SW 1271 (cell line): Measurements from ENCODE around the gene PARG.
"Not testable (repeated sequence)": the region's sequence is repeated elsewhere in the genome, so short reads cannot be mapped to it uniquely, and the experiment has no call there.

Experiments used
- DNase-seq, 2 experiments: peaks; one replicate each; lab custom pipeline; 2025; lab: John Stamatoyannopoulos, UW

PARG gene

GRCh38 chr10:49830016-49830415, 111.8 kb downstream of the PARG start:
- no peak for DNase-seq

- no peak for DNase-seq
Measured at GRCh38 chr10:49827297-49827696, 114.5 kb downstream of the PARG start.

- no peak for DNase-seq
Measured at GRCh38 chr10:49819234-49819958, 122.4 kb downstream of the PARG start.

- no peak for DNase-seq
Measured at GRCh38 chr10:49817845-49818244, 124.0 kb downstream of the PARG start.

- DNase-seq, result no peak
Measured at GRCh38 chr10:49803988-49804387, 137.8 kb downstream of the PARG start.

- DNase-seq, result no peak
Measured at GRCh38 chr10:49798275-49798674, 143.6 kb downstream of the PARG start.

GRCh38 chr10:49791100-49791499, 150.7 kb downstream of the PARG start:
- DNase-seq, result no peak

- no peak for DNase-seq
Measured at GRCh38 chr10:49784681-49785080, 157.1 kb downstream of the PARG start.

GRCh38 chr10:49783645-49784044, 158.2 kb downstream of the PARG start:
- no peak for DNase-seq

GRCh38 chr10:49781247-49781646, 160.6 kb downstream of the PARG start:
- DNase-seq, result no peak

- DNase-seq, result no peak
Measured at GRCh38 chr10:49778197-49778596, 163.6 kb downstream of the PARG start.

- no peak for DNase-seq
Measured at GRCh38 chr10:49776851-49777250, 165.0 kb downstream of the PARG start.

GRCh38 chr10:49775014-49775413, 166.8 kb downstream of the PARG start:
- no peak for DNase-seq

GRCh38 chr10:49772944-49773343, 168.9 kb downstream of the PARG start:
- not testable (repeated sequence) for DNase-seq

GRCh38 chr10:49771046-49771445, 170.8 kb downstream of the PARG start:
- not testable (repeated sequence) for DNase-seq

GRCh38 chr10:49769692-49770091, 172.1 kb downstream of the PARG start:
- DNase-seq, result no peak

- DNase-seq, result no peak
Measured at GRCh38 chr10:49768731-49769130, 173.1 kb downstream of the PARG start.

- no peak for DNase-seq
Measured at GRCh38 chr10:49768329-49768728, 173.5 kb downstream of the PARG start.
